DLD1 (cell line): ENCODE data around the gene GALNT14.

Source experiments
- in situ Hi-C: cut with HindIII; loops from 2 replicates; pipeline ENCODE4 v1.10.0; 2017; ENCODE audit warnings: low sequenced_read_pairs

Gene GALNT14

GRCh38 chr2:31097962-31098613 lies 40.2 kb downstream of the GALNT14 start:
- in situ Hi-C loops, result no loop called here

GRCh38 chr2:31090188-31090587 lies 48.1 kb downstream of the GALNT14 start:
- in situ Hi-C loops, result no loop called here

- in situ Hi-C loops, result no loop called here
Measured at GRCh38 chr2:31089645-31090044, 48.6 kb downstream of the GALNT14 start.

- in situ Hi-C loops, result no loop called here
Measured at GRCh38 chr2:31088504-31089195, 49.6 kb downstream of the GALNT14 start.

- in situ Hi-C loops, result no loop called here
Measured at GRCh38 chr2:31087491-31087890, 50.7 kb downstream of the GALNT14 start.

GRCh38 chr2:31086590-31086989 lies 51.6 kb downstream of the GALNT14 start:
- in situ Hi-C loops, result no loop called here

GRCh38 chr2:31083234-31083993 lies 54.8 kb downstream of the GALNT14 start:
- in situ Hi-C loops, result no loop called here

- in situ Hi-C loops, result no loop called here
Measured at GRCh38 chr2:31082002-31082401, 56.2 kb downstream of the GALNT14 start.

- in situ Hi-C loops, result no loop called here
Measured at GRCh38 chr2:31081492-31081891, 56.7 kb downstream of the GALNT14 start.

GRCh38 chr2:31080361-31080760 lies 57.9 kb downstream of the GALNT14 start:
- in situ Hi-C loops, result no loop called here

- in situ Hi-C loops, result no loop called here
Measured at GRCh38 chr2:31079665-31080064, 58.6 kb downstream of the GALNT14 start.

- in situ Hi-C loops, result no loop called here
Measured at GRCh38 chr2:31078579-31079105, 59.6 kb downstream of the GALNT14 start.

GRCh38 chr2:31078011-31078410 lies 60.2 kb downstream of the GALNT14 start:
- in situ Hi-C loops, result no loop called here

- in situ Hi-C loops, result no loop called here
Measured at GRCh38 chr2:31075941-31076590, 62.2 kb downstream of the GALNT14 start.

- in situ Hi-C loops, result no loop called here
Measured at GRCh38 chr2:31075431-31075830, 62.8 kb downstream of the GALNT14 start.

GRCh38 chr2:31071741-31072140 lies 66.5 kb downstream of the GALNT14 start:
- in situ Hi-C loops, result no loop called here

- in situ Hi-C loops, result no loop called here
Measured at GRCh38 chr2:31070339-31071125, 67.7 kb downstream of the GALNT14 start.

GRCh38 chr2:31069643-31070325 lies 68.5 kb downstream of the GALNT14 start:
- in situ Hi-C loops, result no loop called here

GRCh38 chr2:31067259-31067658 lies 71.0 kb downstream of the GALNT14 start:
- in situ Hi-C loops, result no loop called here

- in situ Hi-C loops, result no loop called here
Measured at GRCh38 chr2:31066551-31066950, 71.7 kb downstream of the GALNT14 start.
